Stimulated activated CD4-positive, alpha-beta T cell treated with anti-CD3 and anti-CD28 coated beads, Interleukin-15, amount 100 ng/mL, for 24 hours (primary cell): ENCODE results near the gene RAC3.
A peak's percentile ranks its signal among the peaks of the same experiment; 100 is the strongest.

Experiments used
- DNase-seq: peaks from one replicate; pipeline ENCODE4 v3.0.0-alpha.2; 2020

The RAC3 gene

DNA sequence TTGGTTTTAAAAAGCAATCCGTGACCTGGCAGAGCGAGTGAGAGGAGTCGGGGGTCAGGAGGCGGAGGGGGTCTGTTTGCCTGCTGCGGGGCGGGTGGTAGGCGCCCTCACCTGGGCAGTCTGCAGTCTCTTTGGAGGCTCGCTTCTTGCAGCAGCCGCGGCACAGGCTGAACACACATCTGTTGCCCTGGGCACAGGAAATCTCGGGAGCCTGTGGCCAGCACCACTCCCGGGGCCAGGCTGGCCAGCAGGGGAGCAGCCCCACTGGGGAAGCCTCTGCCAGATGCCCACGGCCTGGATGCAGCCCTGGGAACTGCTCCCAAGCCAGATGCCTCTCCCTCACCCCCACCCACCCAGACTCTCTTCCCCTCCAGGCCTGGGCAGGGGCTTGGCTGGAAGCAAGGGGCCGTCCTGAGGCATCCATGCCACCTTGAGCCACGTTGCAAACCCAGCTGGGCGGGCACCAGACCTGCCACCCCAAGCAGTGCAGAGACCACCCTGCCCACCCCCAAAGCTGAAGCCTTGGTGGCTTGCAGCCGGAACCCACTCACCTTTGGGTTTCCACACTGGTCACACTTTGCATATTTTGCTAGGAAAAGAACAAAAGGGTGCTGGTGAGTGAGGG is 26.9 kb downstream of the RAC3 start:
- peak; percentile 4 for DNase-seq

DNA sequence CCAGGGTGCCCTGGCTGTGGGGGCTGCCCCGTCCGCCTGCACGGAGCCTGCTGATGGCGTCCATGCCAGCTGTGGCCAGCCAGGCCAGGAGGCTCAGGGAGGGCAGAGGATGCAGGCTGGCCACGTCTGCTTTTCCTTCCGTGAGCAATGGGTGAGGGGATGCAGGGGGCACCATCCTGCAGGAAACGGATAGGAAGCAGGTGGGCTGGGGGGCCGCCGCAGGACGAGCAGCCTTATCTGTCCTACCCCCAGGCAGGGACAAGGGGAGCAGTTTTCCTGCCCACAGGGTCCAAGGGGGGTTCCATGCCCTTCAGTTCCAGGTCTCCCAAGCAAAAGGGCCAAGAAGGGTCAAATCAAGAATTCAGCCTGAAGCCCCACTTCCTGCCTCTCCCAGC is 27.4 kb downstream of the RAC3 start:
- peak; percentile 2 for DNase-seq

DNA sequence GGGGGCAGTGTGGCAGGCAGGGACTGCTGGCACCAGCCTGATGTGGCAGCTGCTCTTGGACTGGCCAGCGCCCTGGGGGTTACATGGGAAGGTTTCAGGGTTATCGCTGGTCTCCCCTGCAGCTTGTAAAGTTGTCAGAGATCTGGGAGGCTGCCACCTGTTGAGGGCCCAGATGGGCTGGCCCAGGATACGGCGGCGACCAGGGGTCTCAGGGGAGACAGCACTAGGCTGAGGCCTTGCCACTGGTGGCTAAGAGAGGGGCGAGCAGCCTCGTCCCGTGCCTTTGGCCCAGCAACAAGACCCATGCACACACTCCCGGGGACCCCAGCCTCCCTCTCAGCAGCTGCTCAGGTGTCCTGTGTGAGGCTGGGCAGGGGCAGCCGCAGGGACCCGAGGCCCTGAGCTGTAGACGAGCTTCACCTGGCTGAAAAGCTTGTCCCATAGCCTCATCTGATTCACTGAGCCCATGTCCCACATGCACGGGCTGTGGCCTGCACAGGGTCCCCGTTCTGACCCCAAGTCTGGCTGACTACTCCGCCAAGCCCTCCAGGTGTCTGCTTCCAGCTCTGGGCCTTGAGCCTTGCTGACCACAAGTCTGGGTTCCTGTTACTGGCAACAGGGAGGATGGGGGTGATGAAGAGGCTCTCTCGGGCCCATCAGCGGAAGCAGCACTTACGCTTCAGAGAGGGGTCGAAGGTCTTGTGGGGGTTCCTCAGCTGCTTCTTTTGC is 28.0 kb downstream of the RAC3 start:
- DNase-seq, result peak; percentile 4

DNA sequence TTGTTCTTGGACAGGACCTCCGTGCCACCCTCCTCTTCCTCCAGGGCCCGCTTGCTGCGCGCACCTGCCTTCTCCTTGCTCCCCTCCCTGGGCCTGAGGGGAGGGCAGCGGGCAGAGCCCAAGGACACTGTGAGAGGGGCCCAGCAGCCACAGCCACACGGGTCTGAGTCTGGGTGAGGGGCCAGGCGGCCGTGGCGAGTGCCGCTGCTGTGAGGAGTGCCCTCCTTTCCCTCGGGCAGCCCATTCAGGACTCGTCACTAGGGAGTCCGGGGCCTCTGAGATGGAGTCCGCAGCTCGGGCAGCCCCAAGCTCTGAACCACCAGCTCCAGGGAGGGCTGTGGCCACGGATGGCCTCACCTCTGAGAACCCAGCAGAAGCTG is 28.5 kb downstream of the RAC3 start:
- DNase-seq, result no peak

DNA sequence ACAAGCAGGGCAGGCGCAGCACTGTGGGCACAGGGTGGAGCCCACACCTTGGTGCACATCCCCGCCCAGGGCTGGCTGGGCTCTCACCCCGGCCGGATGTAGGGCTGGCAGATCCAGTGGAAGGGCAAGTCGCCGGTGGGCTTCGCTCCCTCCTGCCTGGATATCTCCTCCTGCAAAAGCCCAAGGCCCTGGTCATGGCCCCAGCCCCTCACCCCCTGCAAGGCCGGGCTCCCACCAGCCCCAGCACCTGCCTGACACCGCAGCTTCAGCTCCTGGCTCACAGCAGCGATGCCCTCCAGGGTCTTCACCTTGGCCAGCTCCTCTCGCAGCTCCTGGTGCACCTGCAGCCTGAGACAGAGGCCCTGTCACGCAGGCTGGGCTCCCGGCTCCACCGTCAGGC is 29.1 kb downstream of the RAC3 start:
- DNase-seq, result peak; percentile 2

DNA sequence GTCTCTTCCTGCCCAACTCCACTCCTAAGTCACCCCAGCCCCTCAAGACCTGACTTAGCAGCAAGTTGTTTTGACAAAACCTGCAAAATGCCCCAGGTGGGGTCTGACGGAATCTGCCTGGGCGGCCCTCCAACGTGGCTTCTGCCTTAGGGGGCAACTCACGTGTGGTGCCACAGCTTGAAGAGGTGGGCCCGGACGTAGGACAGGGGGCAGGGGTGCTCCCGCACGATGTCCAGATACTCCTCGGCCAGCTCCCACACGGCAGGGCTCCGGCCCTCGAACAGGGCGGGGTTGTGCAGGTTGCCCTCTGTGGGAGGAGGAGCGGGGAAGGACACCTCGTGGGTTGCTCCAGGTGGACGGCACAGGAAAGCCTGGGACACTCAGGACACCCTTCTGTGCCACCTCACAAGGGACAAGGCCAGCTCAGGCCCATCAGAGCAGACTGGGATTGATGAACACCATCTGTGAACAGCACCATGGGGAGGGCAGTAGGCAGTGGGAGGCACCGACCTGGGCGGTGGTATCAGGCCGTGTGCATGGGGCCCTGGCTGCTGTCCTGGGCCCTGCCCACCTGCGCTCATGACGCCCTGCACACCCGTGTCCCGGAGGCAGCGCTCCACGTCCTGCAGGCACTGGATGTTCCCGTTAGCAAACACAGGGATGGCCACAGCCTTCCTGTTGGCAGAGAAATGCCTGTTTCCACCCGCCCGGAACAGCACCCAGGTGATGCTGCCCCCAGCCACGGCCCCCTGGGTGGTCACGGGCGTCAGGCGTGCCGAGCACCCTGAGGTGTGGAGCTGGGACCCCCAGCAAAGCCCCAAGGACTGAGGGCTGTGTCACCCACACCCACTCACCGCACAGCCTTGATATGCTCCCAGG is 29.8 kb downstream of the RAC3 start:
- DNase-seq, result no peak

DNA sequence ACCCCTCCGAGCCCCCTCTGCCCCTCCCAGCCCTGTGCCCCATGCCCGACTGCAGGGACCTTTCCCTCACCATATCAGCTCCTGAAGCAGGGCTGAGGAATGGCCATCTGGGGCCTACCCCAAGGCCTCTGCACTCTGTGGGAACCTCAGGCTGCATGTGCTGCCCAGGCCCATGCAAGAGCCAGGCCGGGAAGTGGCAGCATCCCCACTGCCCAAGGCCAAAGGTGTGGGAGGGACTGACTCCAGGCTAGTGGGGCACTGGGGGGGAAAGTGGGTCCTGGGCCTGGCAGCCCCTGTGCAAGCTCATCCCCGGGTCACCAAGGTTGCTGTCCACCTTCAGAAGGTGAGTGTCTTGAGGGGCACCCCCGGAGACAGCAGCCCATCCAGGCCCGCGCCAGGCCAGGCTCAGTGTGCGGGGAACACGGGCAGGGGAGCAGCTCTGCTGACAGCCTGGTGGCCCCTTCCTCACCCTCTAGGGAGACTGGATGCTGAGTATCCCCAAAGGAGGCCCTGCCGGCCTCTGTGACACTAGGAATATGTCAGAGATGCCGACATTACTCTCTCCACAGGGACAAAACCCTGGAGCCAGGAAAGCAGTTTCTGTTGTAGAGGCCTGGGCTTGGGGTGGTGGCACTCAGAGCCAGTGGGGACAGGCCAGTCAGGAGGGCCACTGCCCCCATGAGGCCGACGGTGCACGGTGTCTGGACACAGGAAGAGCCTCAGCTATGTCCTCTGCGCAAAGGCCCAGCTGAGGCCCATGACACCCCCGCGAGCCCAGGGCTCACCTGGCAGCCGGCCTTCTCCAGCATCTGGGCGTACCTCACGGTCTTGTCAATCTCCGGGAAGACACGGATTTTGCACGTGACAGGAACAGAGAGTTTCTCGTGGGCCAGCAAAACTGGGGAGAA is 30.9 kb downstream of the RAC3 start:
- peak; percentile 3 for DNase-seq

DNA sequence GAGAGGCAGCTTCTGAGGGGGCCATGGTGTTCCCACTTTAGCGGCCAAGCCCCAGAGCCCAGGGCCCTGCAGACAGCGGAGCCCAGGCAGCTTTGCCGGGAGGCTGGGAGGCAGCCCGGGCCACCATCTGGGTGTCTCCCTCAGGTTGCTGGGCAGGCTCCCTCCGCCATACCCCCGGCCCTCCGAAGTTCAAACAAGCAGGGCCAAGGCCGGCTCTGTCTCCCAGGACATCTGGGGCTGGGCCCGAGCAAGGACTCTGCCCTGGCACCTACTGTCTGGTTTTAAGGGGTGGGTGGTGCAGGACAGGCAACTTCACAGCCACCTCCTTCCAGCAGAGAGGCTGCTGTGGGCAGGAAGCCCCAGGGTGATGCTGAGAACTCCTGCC is 31.5 kb downstream of the RAC3 start:
- DNase-seq, result no peak

DNA sequence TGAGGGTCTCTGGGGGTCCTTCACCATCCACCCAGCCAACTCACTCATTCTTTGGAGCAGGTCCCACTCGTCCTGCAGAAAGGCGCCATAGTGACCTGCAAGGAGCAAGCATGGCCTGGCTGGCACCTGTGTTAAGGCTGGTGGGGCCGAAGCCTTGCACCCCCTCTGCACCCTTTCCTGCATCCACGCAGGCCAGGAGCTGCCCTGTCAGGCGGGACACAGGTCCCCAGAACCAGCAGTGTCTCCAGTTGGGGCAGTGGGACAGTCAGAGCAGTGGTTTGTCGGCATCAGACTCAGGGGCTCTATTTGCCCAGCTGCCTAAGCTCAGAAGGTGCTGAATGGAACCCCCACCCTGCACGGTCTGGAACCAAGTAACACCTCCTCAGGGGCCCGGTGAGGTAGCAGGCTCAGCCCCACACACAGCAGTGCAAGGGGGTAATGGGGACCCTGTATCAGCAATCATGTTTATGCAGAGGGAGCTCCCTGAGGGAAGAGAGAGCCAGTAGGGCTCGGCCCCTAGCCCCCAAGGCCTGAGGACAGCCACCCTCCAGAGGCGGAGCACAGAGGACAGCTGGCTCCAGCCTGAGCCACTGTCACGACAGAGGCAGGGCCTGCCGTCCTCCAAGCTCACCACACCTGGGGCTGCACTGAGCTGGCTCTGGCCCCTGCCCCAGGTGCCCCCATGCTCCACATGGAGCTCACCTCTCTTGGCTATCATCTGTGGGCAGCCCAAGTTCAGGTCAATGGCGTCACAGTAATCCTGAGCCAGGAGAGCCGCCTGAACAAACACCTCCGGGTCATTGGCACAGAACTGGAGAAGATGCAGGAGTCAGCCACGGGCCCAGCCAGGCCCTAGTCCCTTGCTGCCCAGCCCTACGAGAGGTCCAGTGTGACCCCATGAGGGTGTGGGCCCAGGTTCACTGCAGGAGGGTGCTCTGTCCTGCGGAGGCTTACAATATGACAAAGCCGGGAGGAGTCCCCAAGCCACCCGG is 32.2 kb downstream of the RAC3 start:
- no peak for DNase-seq

DNA sequence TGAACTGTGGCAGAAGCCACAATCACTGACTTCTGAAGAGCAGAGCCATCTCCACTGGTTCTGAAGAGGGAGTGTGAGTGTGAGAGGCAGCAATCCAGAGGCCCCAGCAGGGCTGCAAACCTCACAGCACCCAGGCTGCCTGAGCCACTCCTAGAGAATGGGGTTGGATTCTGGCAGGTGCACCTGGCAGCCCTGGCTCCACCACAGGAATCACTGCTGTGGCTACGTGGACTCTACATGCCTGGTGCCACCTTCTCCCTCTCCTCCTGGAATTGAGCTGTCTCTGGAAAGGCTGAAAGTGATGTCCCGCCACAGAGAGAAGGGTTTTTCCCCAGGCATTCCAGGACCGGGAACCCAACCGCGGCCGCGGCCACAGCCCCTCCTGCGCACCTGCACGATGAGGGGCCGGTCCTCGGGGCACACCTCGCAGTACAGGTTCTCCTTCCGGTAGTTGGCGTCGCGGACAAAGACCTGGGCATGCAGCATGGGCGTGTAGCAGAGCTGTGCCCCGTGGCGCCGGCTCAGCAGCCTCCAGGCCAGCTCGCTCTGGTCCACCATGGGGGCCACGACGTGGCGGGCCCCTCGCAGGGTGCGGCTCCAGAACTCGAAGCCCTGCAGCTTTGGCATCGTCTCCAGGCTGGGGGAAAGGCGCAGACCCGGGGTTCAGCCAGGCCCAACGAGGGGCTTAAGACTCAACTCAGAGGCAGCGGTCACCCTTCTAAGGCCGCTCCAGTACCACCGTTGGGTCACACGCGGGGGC is 33.1 kb downstream of the RAC3 start:
- DNase-seq, result peak; percentile 8

DNA sequence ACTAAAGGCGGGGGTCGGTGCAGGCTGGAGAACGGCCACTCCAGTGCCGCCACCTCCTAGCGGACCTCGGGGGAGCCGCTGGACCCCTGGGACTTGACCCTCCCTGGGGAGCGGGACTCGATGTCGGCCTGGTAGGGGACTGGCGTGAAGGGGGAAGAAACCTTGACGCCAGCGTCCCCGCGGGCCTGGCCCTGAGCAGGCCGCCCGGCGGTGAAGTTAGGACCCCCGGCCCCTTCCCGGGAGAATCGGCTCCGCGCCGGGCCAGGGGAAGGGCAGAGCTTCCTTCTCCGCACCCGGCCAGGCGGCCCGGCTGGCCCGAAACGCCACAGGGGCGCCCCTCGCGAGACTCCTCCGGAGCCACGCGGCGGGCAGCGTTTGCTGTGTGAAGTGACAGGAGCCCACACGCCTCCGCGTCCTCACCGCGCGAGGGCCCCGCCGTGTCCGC is 33.7 kb downstream of the RAC3 start:
- peak; percentile 43 for DNase-seq

DNA sequence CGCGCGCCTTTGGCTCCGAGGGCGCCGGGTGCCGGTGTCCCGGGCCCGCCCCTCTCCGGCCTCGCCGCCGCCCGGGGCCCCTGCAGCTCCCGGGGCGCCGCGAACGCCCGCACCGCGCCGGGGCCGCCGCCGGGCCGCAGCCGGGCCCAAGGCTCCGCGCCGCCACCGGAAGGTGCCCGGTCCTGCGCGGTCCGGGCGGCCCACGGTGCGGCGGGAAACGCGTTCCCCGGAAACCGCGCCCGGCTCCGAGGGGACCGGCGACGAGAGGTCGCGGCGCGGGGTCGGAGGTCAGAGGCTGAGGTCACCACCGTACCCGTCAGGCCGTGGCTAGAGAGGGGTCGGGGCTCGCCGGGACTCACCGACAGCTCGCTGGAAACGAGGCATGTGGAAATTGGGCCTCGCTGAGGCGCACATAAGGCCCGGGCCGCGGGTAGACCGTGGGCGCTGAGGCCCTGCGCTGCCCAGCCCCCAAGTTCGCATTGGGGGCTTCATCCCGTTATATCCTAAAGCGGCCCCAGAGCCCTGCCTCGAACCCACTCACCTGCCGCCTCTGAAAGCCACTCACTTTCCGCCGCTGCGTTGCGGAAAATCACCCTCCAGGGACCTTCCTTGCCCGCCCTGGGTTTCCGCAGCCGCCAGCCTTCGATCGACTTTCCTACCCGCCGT is 34.3 kb downstream of the RAC3 start, which contains the start of gene DUS1L:
Gene DUS1L, minus strand, starts transcription at position 167 of the 666 bp plus-strand sequence. CDS start 745 bp downstream, outside the sequence.
- DNase-seq, result peak; percentile 77

DNA sequence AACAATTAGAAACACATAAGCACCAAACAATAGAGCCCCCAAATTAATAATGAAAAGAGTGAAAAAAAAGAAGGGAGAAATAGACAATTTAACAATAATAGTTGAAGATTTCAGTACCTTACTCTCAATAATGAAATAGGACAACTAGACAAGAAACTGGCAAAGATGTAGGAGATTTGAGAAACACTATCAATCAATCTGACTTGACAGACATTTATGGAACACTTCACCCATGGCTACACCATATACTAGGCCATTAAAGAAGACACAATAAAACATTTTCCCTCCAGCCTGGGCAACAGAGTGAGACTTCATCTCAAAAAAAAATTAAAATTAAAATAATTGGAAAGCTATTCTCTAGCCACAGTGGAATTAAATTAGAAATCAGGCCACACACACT is 39.1 kb downstream of the RAC3 start:
- DNase-seq, result no peak

DNA sequence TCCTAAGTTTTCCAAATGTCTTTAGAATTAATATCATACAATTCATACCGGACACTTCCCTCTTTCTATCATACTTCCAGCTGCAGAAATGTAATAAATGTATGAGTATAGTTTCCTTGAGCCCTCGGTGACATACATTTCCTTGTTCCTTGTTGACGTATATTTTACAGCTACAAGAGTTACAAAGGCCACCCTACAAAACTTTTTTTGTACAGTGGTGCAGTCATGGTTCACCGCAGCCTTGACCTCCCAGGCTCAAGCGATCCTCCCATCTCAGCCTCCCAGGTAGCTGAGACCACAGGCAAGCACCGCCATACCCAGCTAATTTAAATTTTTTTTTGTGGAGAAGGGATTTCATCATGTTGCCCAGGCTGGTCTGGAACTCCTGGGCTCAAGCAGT is 41.3 kb downstream of the RAC3 start:
- DNase-seq, result no peak

DNA sequence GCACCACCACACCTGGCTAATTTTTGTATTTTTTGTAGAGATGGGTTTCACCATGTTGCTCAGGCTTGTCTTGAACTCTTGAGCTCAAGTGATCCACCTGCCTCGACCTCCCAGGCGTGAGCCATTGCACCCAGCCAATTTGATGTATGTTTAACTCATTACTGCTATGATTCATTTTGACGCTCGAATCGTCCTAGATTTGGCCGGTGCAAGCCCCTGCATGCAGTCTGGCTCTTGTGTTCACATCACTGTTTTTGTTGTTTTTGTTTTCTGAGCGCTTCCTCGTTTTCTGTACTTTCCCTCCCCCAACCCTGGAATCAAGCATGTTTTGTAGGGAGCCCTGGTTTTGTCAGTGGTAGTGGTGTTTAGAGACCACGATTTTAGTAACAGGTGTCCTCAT is 42.0 kb downstream of the RAC3 start:
- no peak for DNase-seq

DNA sequence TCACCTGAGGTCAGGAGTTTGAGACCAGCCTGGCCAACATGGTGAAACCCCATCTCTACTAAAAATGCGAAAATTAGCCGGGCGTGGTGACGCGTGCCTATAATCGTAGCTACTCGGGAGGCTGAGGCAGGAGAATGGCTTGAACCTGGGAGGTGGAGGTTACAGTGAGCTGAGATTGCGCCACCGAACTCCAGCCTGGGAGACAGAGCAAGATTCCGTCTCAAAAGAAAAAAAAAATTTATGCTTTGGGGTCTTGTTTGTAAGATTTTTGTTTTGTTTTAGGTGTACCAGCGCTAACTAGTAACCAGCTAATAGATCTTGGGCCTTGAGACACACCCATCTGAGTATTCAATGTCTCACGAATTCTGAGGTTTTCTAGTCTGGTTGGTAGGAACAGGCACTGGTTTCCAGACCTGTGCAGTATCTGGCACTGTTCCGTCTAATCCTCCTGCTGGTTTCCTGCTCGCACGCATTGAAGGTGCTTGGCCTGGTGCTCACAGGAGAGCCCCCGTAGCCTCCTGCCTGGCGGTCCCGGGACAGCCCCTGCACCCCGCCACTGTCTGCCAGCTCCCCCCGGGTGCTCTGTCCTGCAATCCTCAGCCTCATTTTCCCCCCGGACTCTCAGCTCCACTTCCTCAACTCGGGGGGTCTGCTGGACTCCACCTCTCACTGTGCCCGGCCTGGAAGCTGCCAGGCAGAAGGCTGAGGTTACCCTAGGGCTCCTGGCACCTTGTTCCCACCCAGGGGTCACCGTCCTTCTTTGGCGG is 44.7 kb downstream of the RAC3 start:
- no peak for DNase-seq

DNA sequence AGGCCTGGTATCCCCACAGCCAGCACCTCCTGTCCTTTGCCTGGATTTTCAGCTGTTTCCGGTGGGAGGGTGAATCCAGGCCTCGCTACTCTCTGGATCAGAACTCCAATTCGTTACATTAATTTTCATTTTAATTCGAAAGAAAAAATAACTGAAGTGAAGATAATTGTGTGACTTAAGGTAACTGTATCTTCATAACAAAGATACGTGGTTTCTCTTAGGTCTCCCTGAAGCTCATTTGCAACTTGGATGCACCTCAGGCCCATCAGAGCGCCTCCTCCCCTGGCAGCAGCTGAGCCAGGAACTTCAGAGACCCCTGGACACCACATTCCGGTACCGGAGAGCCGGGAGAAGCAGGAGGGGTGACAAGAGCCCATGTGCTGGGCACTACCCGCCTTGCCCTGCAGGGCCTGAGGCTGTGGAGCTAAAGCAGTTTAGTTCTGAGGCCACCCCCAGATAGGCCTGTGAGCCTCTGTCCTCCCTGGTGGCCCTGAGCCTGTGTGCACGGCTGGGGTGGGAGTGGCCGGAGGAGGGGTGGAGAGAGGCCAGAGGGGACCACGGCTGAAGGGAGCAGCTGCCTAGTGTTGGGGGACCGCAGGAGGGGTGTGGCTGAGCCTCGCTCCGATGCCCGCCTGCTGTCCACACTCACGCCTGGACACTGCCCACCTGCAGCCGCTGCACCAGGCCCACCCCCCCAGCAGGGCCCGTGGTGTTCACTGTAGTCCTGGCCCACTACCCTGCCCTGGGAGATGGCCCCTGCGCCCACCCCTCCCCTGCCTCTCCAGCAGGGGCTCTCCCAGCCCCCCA is 45.5 kb downstream of the RAC3 start:
- DNase-seq, result no peak
